HepG2 (cell line): ENCODE measurements around the gene CKMT2. TPM values are rescaled to one million over a fixed set of nuclear protein-coding genes. Genes with fewer than 3 reads are reported as not detected.

Source experiments
- ATAC-seq: fragments of 200-7000 bp; cut with Tn5 transposase; 3 replicates; pipeline ENCODE4 v1.9.1; 2020; ENCODE audit warnings: mild to moderate bottlenecking, moderate library complexity
- BruUV-seq: library from RNA; stranded (reverse); fragments of 400-500 nt; replicated peaks from 2 replicates; lab custom pipeline; 2021; lab: Mats Ljungman, UMichigan
- CTCF ChIA-PET: fragments of 300-600 bp; formaldehyde crosslinking; extraction: SDS; loops from one replicate; lab custom pipeline; 2021; ENCODE audit warnings: low total read pairs, inconsistent platforms, low intra/inter-chr PET ratio; lab: Yijun Ruan, JAX
- POLR2A ChIA-PET: fragments of 350-600 bp; sonication (Branson Sonifier 250); formaldehyde crosslinking; loops from one replicate; lab custom pipeline; 2020; ENCODE audit warnings: antibody characterized with exemption, inconsistent platforms; lab: Yijun Ruan, JAX
- DNase-seq: peaks from one replicate; pipeline ENCODE4 v3.0.0-alpha.2; 2015; ENCODE audit warnings: low spot score
- FAIRE-seq: peaks from 3 replicates; lab custom pipeline; 2011; peaks lifted over from hg19 to GRCh38; lab: Jason Lieb, UNC
- H2AFZ ChIP-seq: one replicate; pipeline ENCODE4 v1.6.1; 2011; ENCODE audit warnings: low read length, inconsistent platforms
- H3K27ac ChIP-seq: fragments of 300-600 bp; 3 replicates; pipeline ENCODE4 v1.8.0; 2011; ENCODE audit warnings: mixed run types, mild to moderate bottlenecking, mixed read lengths, low read length, inconsistent platforms; ENCODE audit not compliant: insufficient read depth; ENCODE audit errors: extremely low read length
- H3K27me3 ChIP-seq, 2 experiments: fragments of 200-600 bp in 1 of 2; 2 replicates in 1 of 2; 3 replicates in 1 of 2; pipeline versions ENCODE4 v1.6.0 to v1.8.0; 2011; ENCODE audit warnings: low read length in 2 of 2, mild to moderate bottlenecking in 2 of 2, moderate library complexity in 2 of 2, inconsistent platforms in 1 of 2; ENCODE audit not compliant: insufficient read depth in 2 of 2, control insufficient read depth in 1 of 2
- H3K36me3 ChIP-seq, 2 experiments: fragments of 200-600 bp in 1 of 2; replicated peaks in 1 of 2; 2 replicates in 1 of 2; 3 replicates in 1 of 2; pipeline versions ENCODE4 v1.5.1 to v1.8.0; 2011; ENCODE audit warnings: low read length in 2 of 2, inconsistent platforms in 1 of 2; ENCODE audit not compliant: insufficient read depth in 2 of 2, control insufficient read depth in 1 of 2
- H3K4me1 ChIP-seq: 2 replicates; pipeline ENCODE4 v1.5.1; 2012; ENCODE audit warnings: low read length, inconsistent platforms; ENCODE audit not compliant: insufficient read depth
- H3K4me2 ChIP-seq: 2 replicates; pipeline ENCODE4 v1.6.0; 2011; ENCODE audit warnings: low read depth, low read length, inconsistent platforms
- H3K4me3 ChIP-seq, 3 experiments: fragments of 200-600 bp in 1 of 3; sonication (generic), shearing (Covaris generic) in 1 of 3; replicated peaks in 1 of 3; 2 replicates each; pipeline ENCODE4 v1.5.1; 2011 to 2016; ENCODE audit warnings: low read length in 3 of 3, inconsistent platforms in 2 of 3, low read depth in 2 of 3, mild to moderate bottlenecking in 2 of 3, control low read depth in 1 of 3, mixed read lengths in 1 of 3; ENCODE audit not compliant: insufficient read depth in 1 of 3
- H3K79me2 ChIP-seq: one replicate; pipeline ENCODE4 v1.6.1; 2011; ENCODE audit warnings: low read length, inconsistent platforms; ENCODE audit not compliant: insufficient read depth
- H3K9ac ChIP-seq: 2 replicates; pipeline ENCODE4 v1.6.0; 2011; ENCODE audit warnings: mild to moderate bottlenecking, low read depth, low read length, inconsistent platforms; ENCODE audit not compliant: insufficient read depth
- H3K9me3 ChIP-seq: 2 replicates; pipeline ENCODE4 v1.5.1; 2012; ENCODE audit warnings: mild to moderate bottlenecking, low read length
- H4K20me1 ChIP-seq: 2 replicates; pipeline ENCODE4 v1.6.0; 2011; ENCODE audit warnings: inconsistent platforms, mild to moderate bottlenecking, low read length, moderate library complexity; ENCODE audit not compliant: insufficient read depth
- ELF4 ChIP-seq: sonication (generic); formaldehyde crosslinking; IDR thresholded peaks from 2 replicates; pipeline ENCODE4 v1.5.0; 2020; ENCODE audit warnings: missing genetic modification reagents, mild to moderate bottlenecking, moderate library complexity, borderline replicate concordance
- MAFF ChIP-seq: IDR thresholded peaks from 2 replicates; pipeline ENCODE4 v1.6.1; 2011; ENCODE audit warnings: low read depth, low read length, improper control_type of control experiment
- MAFK ChIP-seq, 2 experiments: IDR thresholded peaks in 1 of 2; conservative IDR thresholded peaks in 1 of 2; 2 replicates each; pipeline ENCODE4 v1.6.1; 2011; ENCODE audit warnings: improper control_type of control experiment in 2 of 2, low read length in 2 of 2
- NFRKB ChIP-seq: fragments of 450-650 bp; IDR thresholded peaks from 2 replicates; pipeline ENCODE4 v1.6.1; 2017
- PTBP1 ChIP-seq: fragments of 200-400 bp; formaldehyde crosslinking; IDR thresholded peaks from 2 replicates; pipeline ENCODE4 v1.6.1; 2018; ENCODE audit warnings: low read length, low read depth; ENCODE audit not compliant: poor library complexity, severe bottlenecking
- TGIF2 ChIP-seq: IDR thresholded peaks from 2 replicates; pipeline ENCODE4 v1.6.1; 2016; ENCODE audit warnings: control low read depth, missing compliant biosample characterization
- ZNF776 ChIP-seq: sonication (generic); formaldehyde crosslinking; IDR thresholded peaks from 2 replicates; pipeline ENCODE4 v1.4.0; 2020; ENCODE audit warnings: mild to moderate bottlenecking, missing genetic modification reagents
- WGBS: methylation state at CpG from one replicate; pipeline ENCODE4 v1.1.6; 2017; ENCODE audit warnings: low lambda C conversion rate; 5-methylcytosine and 5-hydroxymethylcytosine counted together
- in situ Hi-C: cut with HindIII; loops from 2 replicates; pipeline ENCODE4 v1.10.0; 2017; ENCODE audit warnings: low pct_unique_long_range_greater_than_20kb; ENCODE audit not compliant: extremely low pct_ligation_motif_present
- intact Hi-C: fragments of 100-400 bp; cut with micrococcal nuclease; formaldehyde crosslinking; loops from one replicate; pipeline ENCODE4 v1.10.0; 2022; ENCODE audit not compliant: unreplicated experiment
- polyA plus RNA-seq, 8 experiments: library from polyadenylated mRNA; depleted of rRNA in 3 of 8; stranded (reverse) in 7 of 8; unstranded in 1 of 8; fragments of >200 nt; fragmentation: Illumina TruSeq in 4 of 8; extraction: Trizol in 4 of 8; gene quantifications; 2 replicates each; pipeline versions ENCODE4 v1.2.1 to v1.2.3, GENCODE V29; 2011 to 2016; ENCODE audit warnings: low read depth in 4 of 8, missing spikeins in 1 of 8, mixed read lengths in 1 of 8; ENCODE audit not compliant: insufficient read depth in 1 of 8
- total RNA-seq, 5 experiments: library from RNA; depleted of rRNA; stranded (reverse); fragments of >200 nt; fragmentation: Illumina TruSeq; extraction: Trizol; gene quantifications; 2 replicates each; pipeline ENCODE4 v1.2.3, GENCODE V29; 2016; ENCODE audit warnings: low read depth in 1 of 5
- TF ChIP-seq, protein P1 (sequence below): IDR thresholded peaks from 2 replicates; pipeline ENCODE4 v1.6.1; 2016; ENCODE audit warnings: low read depth
- TF ChIP-seq, protein P2 (sequence below): sonication (generic); formaldehyde crosslinking; IDR thresholded peaks from 2 replicates; pipeline ENCODE4 v1.8.1; 2023; ENCODE audit warnings: mild to moderate bottlenecking, missing genetic modification reagents

CKMT2 gene
- total and polyA plus RNA-seq, 2 of the 13 experiments (the other 11 are each of a cell fraction or from before 2014, with no cell fraction given): 1.2 to 8.8 TPM

DNA sequence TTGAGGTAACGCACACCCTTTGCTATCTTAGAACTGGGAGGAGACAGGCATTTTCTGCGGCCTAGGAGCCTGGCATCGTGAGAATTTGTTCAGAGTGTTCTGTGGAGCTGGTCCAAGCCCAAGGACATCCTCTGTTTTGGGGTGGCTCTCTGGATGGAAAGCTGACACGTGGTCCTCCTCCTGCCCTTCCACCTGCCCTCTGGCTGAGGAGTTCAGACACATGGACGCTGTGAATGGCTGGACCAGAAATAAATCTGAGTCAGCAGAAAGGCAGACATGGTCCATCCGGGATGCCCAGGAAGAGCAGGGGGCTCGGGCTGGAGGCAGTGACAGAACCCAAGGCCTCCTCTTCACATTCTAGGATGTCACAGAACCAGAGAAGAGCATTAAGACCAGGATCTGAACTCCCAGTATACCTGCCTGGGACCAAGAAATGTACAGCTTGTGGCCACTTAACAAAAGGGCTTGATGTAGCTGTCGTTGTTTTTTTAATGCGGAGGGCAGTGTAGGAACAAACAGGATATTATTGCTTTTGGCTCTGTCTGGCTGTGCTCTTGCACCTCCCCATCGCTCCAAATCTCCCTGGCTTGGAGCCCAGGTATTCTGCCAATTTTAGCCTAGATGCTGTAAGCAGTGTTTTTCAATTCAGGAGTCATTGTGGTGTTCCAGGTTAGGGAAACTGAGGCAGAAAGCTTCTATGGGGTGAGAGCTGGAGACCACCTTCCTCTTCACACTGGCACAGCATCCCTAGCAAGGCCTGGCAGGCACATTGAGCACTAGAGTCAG, 2.4 kb downstream of the CKMT2 start:
- Histone ChIP-seq H3K79me2 (no peaks in the 10 kb centered on the region), H3K4me3 (no peak overlapping the region), H3K36me3 (no peaks in the 10 kb centered on the region), H3K9me3 (no peaks in the 10 kb centered on the region), H3K27ac (no peak overlapping the region), H2AFZ (no peak overlapping the region), H3K4me1 (peaks cover 33% of the 10 kb centered on the region), H3K27me3 (no peaks in the 10 kb centered on the region), H3K4me2 (no peak overlapping the region; the same call in 1 of the 2 replicates), H3K9ac (no peak overlapping the region), H4K20me1 (no peaks in the 10 kb centered on the region)
- ChIA-PET POLR2A (no interaction called here), CTCF (no interaction called here)
- no peak for ATAC-seq
- BruUV-seq: no TSS peak
- no peak for FAIRE-seq
- no peak for DNase-seq
- in situ Hi-C loops (no loop called here), intact Hi-C loops (loop anchor here (1.0 kb wide), 1 partner anchor 41 kb away; no protein-coding TSS in a partner anchor)
- WGBS: 89% methylated on average over 8 of the region's 10 CpGs
- TF ChIP-seq PTBP1 (no peak), MAFF (peak; percentile 88), MAFK (conservative IDR thresholded peaks at IDR 0.05 in 1 of 2, IDR thresholded peaks at IDR 0.05 in 1 of 2; ENCODE audit: low read length in 2 of 2) (peak; percentile 77 to 94), ZNF776 (CRISPR knock-in tag) (no peak)

GRCh38 chr5:81238460-81238859, 5.3 kb downstream of the CKMT2 start:
- ATAC-seq: no peak
- Histone ChIP-seq H3K79me2 (no peaks in the 10 kb centered on the region), H3K9ac (no peak overlapping the region), H4K20me1 (no peaks in the 10 kb centered on the region), H3K27me3 (no peaks in the 10 kb centered on the region), H3K9me3 (no peaks in the 10 kb centered on the region), H3K4me2 (no peak overlapping the region), H2AFZ (no peak overlapping the region), H3K27ac (no peak overlapping the region), H3K4me3 (no peak overlapping the region), H3K36me3 (no peaks in the 10 kb centered on the region; a peak in 1 of 5 replicates), H3K4me1 (peaks cover 22% of the 10 kb centered on the region)
- no peak for DNase-seq
- TF ChIP-seq, protein P1, sequence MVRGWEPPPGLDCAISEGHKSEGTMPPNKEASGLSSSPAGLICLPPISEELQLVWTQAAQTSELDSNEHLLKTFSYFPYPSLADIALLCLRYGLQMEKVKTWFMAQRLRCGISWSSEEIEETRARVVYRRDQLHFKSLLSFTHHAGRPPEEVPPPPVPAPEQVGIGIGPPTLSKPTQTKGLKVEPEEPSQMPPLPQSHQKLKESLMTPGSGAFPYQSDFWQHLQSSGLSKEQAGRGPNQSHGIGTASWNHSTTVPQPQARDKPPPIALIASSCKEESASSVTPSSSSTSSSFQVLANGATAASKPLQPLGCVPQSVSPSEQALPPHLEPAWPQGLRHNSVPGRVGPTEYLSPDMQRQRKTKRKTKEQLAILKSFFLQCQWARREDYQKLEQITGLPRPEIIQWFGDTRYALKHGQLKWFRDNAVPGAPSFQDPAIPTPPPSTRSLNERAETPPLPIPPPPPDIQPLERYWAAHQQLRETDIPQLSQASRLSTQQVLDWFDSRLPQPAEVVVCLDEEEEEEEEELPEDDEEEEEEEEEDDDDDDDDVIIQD (CRISPR knock-in tag): no peak
- TF ChIP-seq NFRKB: no peak
- no peak for TF ChIP-seq TGIF2 (CRISPR knock-in tag)
- TF ChIP-seq, protein P2, sequence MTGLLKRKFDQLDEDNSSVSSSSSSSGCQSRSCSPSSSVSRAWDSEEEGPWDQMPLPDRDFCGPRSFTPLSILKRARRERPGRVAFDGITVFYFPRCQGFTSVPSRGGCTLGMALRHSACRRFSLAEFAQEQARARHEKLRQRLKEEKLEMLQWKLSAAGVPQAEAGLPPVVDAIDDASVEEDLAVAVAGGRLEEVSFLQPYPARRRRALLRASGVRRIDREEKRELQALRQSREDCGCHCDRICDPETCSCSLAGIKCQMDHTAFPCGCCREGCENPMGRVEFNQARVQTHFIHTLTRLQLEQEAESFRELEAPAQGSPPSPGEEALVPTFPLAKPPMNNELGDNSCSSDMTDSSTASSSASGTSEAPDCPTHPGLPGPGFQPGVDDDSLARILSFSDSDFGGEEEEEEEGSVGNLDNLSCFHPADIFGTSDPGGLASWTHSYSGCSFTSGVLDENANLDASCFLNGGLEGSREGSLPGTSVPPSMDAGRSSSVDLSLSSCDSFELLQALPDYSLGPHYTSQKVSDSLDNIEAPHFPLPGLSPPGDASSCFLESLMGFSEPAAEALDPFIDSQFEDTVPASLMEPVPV (CRISPR knock-in tag): no peak
- no peak for TF ChIP-seq ELF4 (CRISPR knock-in tag)
- FAIRE-seq: no peak
- in situ Hi-C loops: no loop called here
- intact Hi-C loops: no loop called here
- CTCF ChIA-PET: no interaction called here
- 81% methylated on average over 4 of the region's 4 CpGs for WGBS
- BruUV-seq: no TSS peak
- POLR2A ChIA-PET: no interaction called here
